ENCODE data around the gene TNS3. TPM values are rescaled to one million over a fixed set of nuclear protein-coding genes. Genes with fewer than 3 reads are reported as not detected.

Gene TNS3
- total RNA-seq, 1 experiment from 2014 or later: 61.7 TPM

GRCh38 chr7:47490501-47491265 is 91.2 kb downstream of the TNS3 start:
- in situ Hi-C loops (cut with HindIII; ENCODE audit: low pct_unique_long_range_greater_than_20kb, low sequenced_read_pairs): no loop called here
- no peak for DNase-seq (ENCODE audit: low read depth, low spot score)

- no peak for DNase-seq (ENCODE audit: low read depth, low spot score)
- in situ Hi-C loops (cut with HindIII; ENCODE audit: low pct_unique_long_range_greater_than_20kb, low sequenced_read_pairs): no loop called here
Observed at GRCh38 chr7:47489624-47490023, 92.3 kb downstream of the TNS3 start.

- in situ Hi-C loops (cut with HindIII; ENCODE audit: low pct_unique_long_range_greater_than_20kb, low sequenced_read_pairs): no loop called here
- DNase-seq (ENCODE audit: low read depth, low spot score): no peak
Observed at GRCh38 chr7:47488969-47489342, 93.0 kb downstream of the TNS3 start.

GRCh38 chr7:47488201-47488968 is 93.5 kb downstream of the TNS3 start:
- in situ Hi-C loops (cut with HindIII; ENCODE audit: low pct_unique_long_range_greater_than_20kb, low sequenced_read_pairs): no loop called here

GRCh38 chr7:47485640-47486435 is 96.1 kb downstream of the TNS3 start:
- no peak for DNase-seq (ENCODE audit: low read depth, low spot score)
- in situ Hi-C loops (cut with HindIII; ENCODE audit: low pct_unique_long_range_greater_than_20kb, low sequenced_read_pairs): no loop called here

More at GRCh38 chr7:47488201-47488968, 93.5 kb downstream of the TNS3 start:
- DNase-seq (ENCODE audit: low read depth, low spot score): no peak

GRCh38 chr7:47484923-47485639 is 96.8 kb downstream of the TNS3 start:
- in situ Hi-C loops (cut with HindIII; ENCODE audit: low pct_unique_long_range_greater_than_20kb, low sequenced_read_pairs): no loop called here
- no peak for DNase-seq (ENCODE audit: low read depth, low spot score)

GRCh38 chr7:47484457-47484856 is 97.5 kb downstream of the TNS3 start:
- in situ Hi-C loops (cut with HindIII; ENCODE audit: low pct_unique_long_range_greater_than_20kb, low sequenced_read_pairs): no loop called here
- no peak for DNase-seq (ENCODE audit: low read depth, low spot score)

- peak; percentile 13 for DNase-seq (ENCODE audit: low read depth, low spot score)
- in situ Hi-C loops (cut with HindIII; ENCODE audit: low pct_unique_long_range_greater_than_20kb, low sequenced_read_pairs): no loop called here
Observed at GRCh38 chr7:47483604-47484273, 98.2 kb downstream of the TNS3 start.

- DNase-seq (ENCODE audit: low read depth, low spot score): no peak
- in situ Hi-C loops (cut with HindIII; ENCODE audit: low pct_unique_long_range_greater_than_20kb, low sequenced_read_pairs): no loop called here
Observed at GRCh38 chr7:47482013-47482875, 99.7 kb downstream of the TNS3 start.

- in situ Hi-C loops (cut with HindIII; ENCODE audit: low pct_unique_long_range_greater_than_20kb, low sequenced_read_pairs): no loop called here
- DNase-seq (ENCODE audit: low read depth, low spot score): no peak
Observed at GRCh38 chr7:47481541-47482012, 100.3 kb downstream of the TNS3 start.

- no peak for DNase-seq (ENCODE audit: low read depth, low spot score)
Observed at GRCh38 chr7:47480576-47481538, 101.1 kb downstream of the TNS3 start.

GRCh38 chr7:47479821-47480575 is 101.9 kb downstream of the TNS3 start:
- in situ Hi-C loops (cut with HindIII; ENCODE audit: low pct_unique_long_range_greater_than_20kb, low sequenced_read_pairs): no loop called here

More at GRCh38 chr7:47480576-47481538, 101.1 kb downstream of the TNS3 start:
- in situ Hi-C loops (cut with HindIII; ENCODE audit: low pct_unique_long_range_greater_than_20kb, low sequenced_read_pairs): no loop called here

GRCh38 chr7:47478926-47479711 is 102.8 kb downstream of the TNS3 start:
- in situ Hi-C loops (cut with HindIII; ENCODE audit: low pct_unique_long_range_greater_than_20kb, low sequenced_read_pairs): no loop called here
- no peak for DNase-seq (ENCODE audit: low read depth, low spot score)

More at GRCh38 chr7:47479821-47480575, 101.9 kb downstream of the TNS3 start:
- DNase-seq (ENCODE audit: low read depth, low spot score): no peak

- in situ Hi-C loops (cut with HindIII; ENCODE audit: low pct_unique_long_range_greater_than_20kb, low sequenced_read_pairs): no loop called here
- no peak for DNase-seq (ENCODE audit: low read depth, low spot score)
Observed at GRCh38 chr7:47478017-47478344, 103.9 kb downstream of the TNS3 start.

Data from SK-MEL-5 (cell line).